H1 (cell line): ENCODE measurements around the gene CAPN10. TPM values are rescaled to one million over a fixed set of nuclear protein-coding genes. Genes with fewer than 3 reads are reported as not detected.

Experiments
- CTCF ChIA-PET: fragments of 300-600 bp; sonication (Branson Sonifier 250); formaldehyde crosslinking; loops from one replicate; lab custom pipeline; 2021; ENCODE audit not compliant: partially characterized antibody; lab: Charles Lee
- POLR2A ChIA-PET: fragments of 300-600 bp; sonication (Branson Sonifier 250); formaldehyde crosslinking; loops from one replicate; lab custom pipeline; 2021; ENCODE audit warnings: inconsistent platforms; ENCODE audit not compliant: partially characterized antibody; lab: Charles Lee
- DNase-seq, 2 experiments: peaks; one replicate each; pipeline versions ENCODE4 v3.0.0 to v3.0.0-alpha.2; 2010 to 2022; ENCODE audit warnings: low spot score in 2 of 2, low read depth in 1 of 2, mixed read lengths in 1 of 2
- FAIRE-seq: peaks from 2 replicates; lab custom pipeline; 2011; peaks lifted over from hg19 to GRCh38; lab: Jason Lieb, UNC
- H2AFZ ChIP-seq: 2 replicates; pipeline ENCODE4 v1.8.1; 2012; ENCODE audit warnings: low read length, inconsistent platforms
- H2AK5ac ChIP-seq: 2 replicates; pipeline ENCODE4 v1.6.1; 2013; ENCODE audit warnings: low read depth, low read length
- H2BK120ac ChIP-seq: replicated peaks from 2 replicates; pipeline ENCODE3; 2013; ENCODE audit warnings: low read depth, low read length, inconsistent platforms
- H2BK12ac ChIP-seq: 2 replicates; pipeline ENCODE4 v1.6.1; 2013; ENCODE audit warnings: low read depth, low read length
- H2BK15ac ChIP-seq: 2 replicates; pipeline ENCODE4 v1.6.1; 2013; ENCODE audit warnings: low read length
- H2BK20ac ChIP-seq: 2 replicates; pipeline ENCODE4 v1.6.1; 2013; ENCODE audit warnings: low read length
- H2BK5ac ChIP-seq: 2 replicates; pipeline ENCODE4 v1.6.1; 2013; ENCODE audit warnings: low read depth, low read length
- H3K14ac ChIP-seq: 2 replicates; pipeline ENCODE4 v1.6.1; 2013; ENCODE audit warnings: inconsistent platforms; ENCODE audit not compliant: insufficient read length
- H3K18ac ChIP-seq: 2 replicates; pipeline ENCODE4 v1.6.1; 2013; ENCODE audit warnings: low read length; ENCODE audit errors: extremely low read depth
- H3K23ac ChIP-seq: 2 replicates; pipeline ENCODE4 v1.6.1; 2013; ENCODE audit warnings: inconsistent platforms; ENCODE audit not compliant: insufficient read length
- H3K23me2 ChIP-seq: 2 replicates; pipeline ENCODE4 v1.6.1; 2013; ENCODE audit warnings: low read depth, low read length
- H3K27ac ChIP-seq: 2 replicates; pipeline ENCODE4 v1.6.1; 2011; ENCODE audit warnings: low read depth, low read length, inconsistent platforms
- H3K27me3 ChIP-seq, 4 experiments: replicated peaks in 1 of 4; 1 replicate in 1 of 4; 2 replicates in 3 of 4; pipeline versions ENCODE4 v1.6.1 to v1.8.1; 2011 to 2013; ENCODE audit warnings: low read length in 3 of 4, mild to moderate bottlenecking in 3 of 4, inconsistent platforms in 2 of 4, mixed read lengths in 2 of 4, moderate library complexity in 1 of 4; ENCODE audit not compliant: control insufficient read depth in 3 of 4, insufficient read depth in 3 of 4; ENCODE audit errors: extremely low read depth in 1 of 4
- H3K36me3 ChIP-seq, 4 experiments: 2 replicates each; pipeline versions ENCODE4 v1.6.1 to v1.8.1; 2011 to 2013; ENCODE audit warnings: mild to moderate bottlenecking in 4 of 4, low read length in 3 of 4, moderate library complexity in 2 of 4, control low read depth in 1 of 4, inconsistent platforms in 1 of 4; ENCODE audit not compliant: insufficient read depth in 4 of 4, control insufficient read depth in 2 of 4
- H3K4ac ChIP-seq: replicated peaks from 2 replicates; pipeline ENCODE3; 2013; ENCODE audit warnings: low read length, low read depth, mixed read lengths, inconsistent platforms; ENCODE audit not compliant: insufficient read length
- H3K4me1 ChIP-seq, 4 experiments: replicated peaks in 1 of 4; 1 replicate in 1 of 4; 2 replicates in 3 of 4; pipeline versions ENCODE4 v1.6.1 to v1.8.1; 2011 to 2013; ENCODE audit warnings: low read length in 3 of 4, inconsistent platforms in 2 of 4, mixed read lengths in 1 of 4; ENCODE audit not compliant: insufficient read depth in 4 of 4, control insufficient read depth in 3 of 4
- H3K4me2 ChIP-seq, 2 experiments: 2 replicates each; pipeline versions ENCODE4 v1.6.1 to v1.8.1; 2011 to 2013; ENCODE audit warnings: low read depth in 2 of 2, low read length in 2 of 2, control low read depth in 1 of 2, inconsistent platforms in 1 of 2, mild to moderate bottlenecking in 1 of 2; ENCODE audit not compliant: insufficient read depth in 1 of 2
- H3K4me3 ChIP-seq, 4 experiments: fragments of 200-600, 300-600 bp in 1 of 4; sonication (generic), shearing (Covaris generic), sonication (Bioruptor Twin) in 1 of 4; 2 replicates each; pipeline versions ENCODE4 v1.5.1 to v1.8.1; 2011 to 2016; ENCODE audit warnings: low read length in 4 of 4, low read depth in 3 of 4, control low read depth in 2 of 4, inconsistent platforms in 2 of 4, mild to moderate bottlenecking in 2 of 4, mixed read lengths in 1 of 4, moderate library complexity in 1 of 4; ENCODE audit not compliant: insufficient read depth in 2 of 4; ENCODE audit errors: extremely low read depth in 1 of 4
- H3K56ac ChIP-seq: replicated peaks from 2 replicates; pipeline ENCODE3; 2013; ENCODE audit warnings: low read depth, mild to moderate bottlenecking, mixed read lengths, low read length, inconsistent platforms; ENCODE audit not compliant: insufficient read length
- H3K79me1 ChIP-seq: 2 replicates; pipeline ENCODE4 v1.6.1; 2013; ENCODE audit warnings: low read depth, low read length, control low read depth
- H3K79me2 ChIP-seq, 2 experiments: 2 replicates each; pipeline versions ENCODE4 v1.6.1 to v1.8.1; 2012 to 2013; ENCODE audit warnings: low read length in 2 of 2, mild to moderate bottlenecking in 2 of 2, inconsistent platforms in 1 of 2; ENCODE audit not compliant: insufficient read depth in 2 of 2, control insufficient read depth in 1 of 2
- H3K9ac ChIP-seq, 4 experiments: replicated peaks in 1 of 4; 1 replicate in 1 of 4; 2 replicates in 3 of 4; pipeline versions ENCODE4 v1.6.1 to v1.8.1; 2011 to 2013; ENCODE audit warnings: low read depth in 3 of 4, low read length in 3 of 4, control low read depth in 2 of 4, mild to moderate bottlenecking in 2 of 4, moderate library complexity in 2 of 4, inconsistent platforms in 1 of 4; ENCODE audit errors: extremely low read depth in 1 of 4
- H3K9me3 ChIP-seq, 2 experiments: 2 replicates each; pipeline versions ENCODE4 v1.6.1 to v1.8.1; 2012 to 2013; ENCODE audit warnings: mild to moderate bottlenecking in 2 of 2, moderate library complexity in 2 of 2, control low read depth in 1 of 2, inconsistent platforms in 1 of 2, low read depth in 1 of 2, low read length in 1 of 2, mixed read lengths in 1 of 2; ENCODE audit not compliant: insufficient read depth in 2 of 2
- H4K20me1 ChIP-seq, 2 experiments: replicated peaks in 1 of 2; 2 replicates each; pipeline versions ENCODE3 to v1.8.1; 2011 to 2013; ENCODE audit warnings: inconsistent platforms in 2 of 2, low read length in 2 of 2, mild to moderate bottlenecking in 1 of 2; ENCODE audit not compliant: insufficient read depth in 2 of 2, control insufficient read depth in 1 of 2
- H4K5ac ChIP-seq: 2 replicates; pipeline ENCODE4 v1.6.1; 2013; ENCODE audit warnings: low read length, low read depth, mixed read lengths, inconsistent platforms; ENCODE audit not compliant: insufficient read length
- H4K8ac ChIP-seq: 2 replicates; pipeline ENCODE4 v1.8.0; 2013; ENCODE audit warnings: mild to moderate bottlenecking, moderate library complexity, low read length, inconsistent platforms; ENCODE audit not compliant: insufficient read depth; ENCODE audit errors: extremely low read depth
- H4K91ac ChIP-seq: replicated peaks from 2 replicates; pipeline ENCODE3; 2013; ENCODE audit warnings: low read length, mixed read lengths, inconsistent platforms; ENCODE audit not compliant: insufficient read length
- BRCA1 ChIP-seq: IDR thresholded peaks from 2 replicates; pipeline ENCODE4 v1.6.1; 2012; ENCODE audit warnings: low read depth, low read length, improper control_type of control experiment
- KDM4A ChIP-seq: IDR thresholded peaks from one replicate; pipeline ENCODE4 v1.7.1; 2012; ENCODE audit warnings: low read depth, mild to moderate bottlenecking, moderate library complexity, low read length, inconsistent platforms; ENCODE audit not compliant: severe bottlenecking
- POU5F1 ChIP-seq: IDR thresholded peaks from 2 replicates; pipeline ENCODE4 v1.6.1; 2011; ENCODE audit warnings: low read depth, mild to moderate bottlenecking, low read length, moderate library complexity
- RNF2 ChIP-seq: fragments of 200-900, 300-1000 bp; sonication (generic); IDR thresholded peaks from 2 replicates; pipeline ENCODE4 v1.7.1; 2016; ENCODE audit warnings: borderline replicate concordance, low read depth, mild to moderate bottlenecking, antibody characterized with exemption, low read length; ENCODE audit not compliant: poor library complexity, severe bottlenecking; ENCODE audit errors: missing control alignments
- SIN3A ChIP-seq, 2 experiments: IDR thresholded peaks in 1 of 2; conservative IDR thresholded peaks in 1 of 2; 2 replicates each; pipeline ENCODE4 v1.6.1; 2011 to 2012; ENCODE audit warnings: low read length in 2 of 2, improper control_type of control experiment in 1 of 2, low read depth in 1 of 2, mild to moderate bottlenecking in 1 of 2
- TCF12 ChIP-seq: IDR thresholded peaks from 2 replicates; pipeline ENCODE4 v1.6.1; 2011; ENCODE audit warnings: low read depth, mild to moderate bottlenecking, low read length
- YY1 ChIP-seq: IDR thresholded peaks from 2 replicates; pipeline ENCODE4 v1.6.1; 2011; ENCODE audit warnings: low read depth, mild to moderate bottlenecking, low read length
- whole genome bisulfite sequencing, 2 experiments: shearing (Covaris generic) in 1 of 2; methylation state at CpG; one replicate each; pipeline versions ENCODE4 v1.1.6 to v1.1.7; 2013 to 2015; ENCODE audit warnings: low lambda C conversion rate in 2 of 2, mixed read lengths in 2 of 2, inconsistent platforms in 1 of 2, low coverage in 1 of 2, missing lambda C conversion rate in 1 of 2; ENCODE audit not compliant: insufficient replicate concordance in 2 of 2, insufficient coverage in 1 of 2, insufficient read length in 1 of 2; ENCODE audit errors: extremely low coverage in 1 of 2, missing lambda C conversion rate in 1 of 2; 5-methylcytosine and 5-hydroxymethylcytosine counted together
- polyA plus RNA-seq, 7 experiments: library from polyadenylated mRNA; depleted of rRNA in 3 of 7; stranded (reverse) in 5 of 7; unstranded in 2 of 7; fragments of >200 nt in 5 of 7; fragments of 200-250 nt in 2 of 7; gene quantifications; 1 replicate in 5 of 7; 2 replicates in 1 of 7; 4 replicates in 1 of 7; pipeline versions ENCODE4 v1.2.1 to v1.2.3, GENCODE V29; 2011 to 2013; ENCODE audit warnings: missing spikeins in 2 of 7, mixed read lengths in 2 of 7
- total RNA-seq: library from RNA; stranded (reverse); fragmentation: NEBNext Ultra II Directional; extraction: Animal tissue kit (Norgen Biotek cat#: 25700); gene quantifications from 2 replicates; pipeline ENCODE4 v1.2.1, GENCODE V29; 2021

Gene CAPN10
- total and polyA plus RNA-seq, 2 of the 8 experiments (the other 6 are each of a cell fraction or from before 2014, with no cell fraction given): 30.7 to 39.8 TPM

- H3K27me3 ChIP-seq: peaks cover 9 to 17% (median 15%) of the 10 kb centered on the region in 4 experiments; a peak in 6 of 7 replicates
- no peaks in the 10 kb centered on the region for H3K9me3 ChIP-seq
- H3K4me1 ChIP-seq: peaks cover 0 to 5% (median 4%) of the 10 kb centered on the region in 4 experiments; a peak in 6 of 7 replicates
- no peak overlapping the region; the same call in 1 of the 2 replicates for H4K8ac ChIP-seq
- peaks cover 2% of the 10 kb centered on the region; the same call in 1 of the 2 replicates for H3K23me2 ChIP-seq
- H4K5ac ChIP-seq: no peak overlapping the region
- 87% methylated on average over 24 of the region's 37 CpGs; no CpG with 5 or more reads in 1 of the 2 experiments for WGBS, 2 experiments
- POLR2A ChIA-PET: interaction anchor here (1.0 to 1.5 kb wide), 3 partner anchors 10 to 13 kb away, joined by 3 to 4 read pairs (median 3); partner anchors contain the start of gene CAPN10
- no peaks in the 10 kb centered on the region for H3K36me3 ChIP-seq
- no peak overlapping the region for H3K18ac ChIP-seq
- no peak overlapping the region for H2BK15ac ChIP-seq
- no peak overlapping the region for H4K91ac ChIP-seq
- no peak overlapping the region for H2BK12ac ChIP-seq
- no peak overlapping the region for H2AFZ ChIP-seq
- H2BK120ac ChIP-seq: no peak overlapping the region
- no peak overlapping the region for H3K9ac ChIP-seq
- no peak overlapping the region for H3K56ac ChIP-seq
- no peak overlapping the region for H2BK5ac ChIP-seq
- CTCF ChIA-PET: interaction anchor here (0.7 to 1.4 kb wide), 3 partner anchors 9 to 46 kb away, joined by 3 read pairs; partner anchors contain the start of gene CAPN10
- no peak overlapping the region for H3K23ac ChIP-seq
- no peak overlapping the region for H3K27ac ChIP-seq
- no peak overlapping the region for H3K14ac ChIP-seq
- no peak overlapping the region for H2BK20ac ChIP-seq
- H3K79me1 ChIP-seq: no peaks in the 10 kb centered on the region
- H3K4me3 ChIP-seq: no peak overlapping the region
- DNase-seq: no peak
- H3K4ac ChIP-seq: no peak overlapping the region
- FAIRE-seq: no peak
- no peaks in the 10 kb centered on the region for H3K79me2 ChIP-seq
- H2AK5ac ChIP-seq: no peak overlapping the region
- H3K4me2 ChIP-seq: no peak overlapping the region
- peaks cover 5 to 16% of the 10 kb centered on the region in 2 experiments for H4K20me1 ChIP-seq
- TF ChIP-seq RNF2 (no peak), KDM4A (no peak), POU5F1 (no peak), YY1 (no peak), TCF12 (no peak), BRCA1 (no peak), SIN3A (conservative IDR thresholded peaks at IDR 0.05 in 1 of 2, IDR thresholded peaks at IDR 0.05 in 1 of 2; ENCODE audit: low read depth in 1 of 2, low read length in 2 of 2) (no peak)
Measured at GRCh38 chr2:240573516-240574385, 12.8 kb upstream of the CAPN10 start.
